Measurements from ENCODE around the gene SORCS2. TPM values are rescaled to one million over a fixed set of nuclear protein-coding genes. Genes with fewer than 3 reads are reported as not detected.

SORCS2 gene
- polyA plus RNA-seq, 1 donor from 2014 or later, result 1.0 TPM

- no peak overlapping the region for H2AFZ ChIP-seq (ENCODE audit: low read depth, low read length)
- H3K27ac ChIP-seq (ENCODE audit: low read length), result no peak overlapping the region
- TF ChIP-seq TAF1 (IDR thresholded peaks at IDR 0.05; ENCODE audit: low read depth), result no peak
- no peak overlapping the region for H3K4me3 ChIP-seq (ENCODE audit: low read length)
- no peaks in the 10 kb centered on the region for H3K27me3 ChIP-seq (ENCODE audit: insufficient read depth, low read depth, low read length)
- no peaks in the 10 kb centered on the region for H3K79me2 ChIP-seq (replicated peaks; ENCODE audit: insufficient read depth, low read length)
- H3K9me2 ChIP-seq (ENCODE audit: insufficient read depth, low read length), result no peaks in the 10 kb centered on the region
- H3F3A ChIP-seq (ENCODE audit: insufficient read depth, low read length, poor library complexity, severe bottlenecking), result no peaks in the 10 kb centered on the region
- H3K4me2 ChIP-seq (ENCODE audit: low read length), result no peak overlapping the region
- no peak overlapping the region for H3K9ac ChIP-seq (ENCODE audit: low read length)
- H3K36me3 ChIP-seq (ENCODE audit: insufficient read depth, low read length), result no peaks in the 10 kb centered on the region
- no peaks in the 10 kb centered on the region for H4K20me1 ChIP-seq (ENCODE audit: insufficient read depth)
- H3K9me3 ChIP-seq (ENCODE audit: low read length), result no peaks in the 10 kb centered on the region
These were observed 548.7 kb downstream of the SORCS2 start for GRCh38 chr4:7740866-7741525.

GRCh38 chr4:7741946-7742806 lies 549.8 kb downstream of the SORCS2 start:
- H3K4me3 ChIP-seq (ENCODE audit: low read length), result no peak overlapping the region
- no peaks in the 10 kb centered on the region for H4K20me1 ChIP-seq (ENCODE audit: insufficient read depth)
- H3K4me2 ChIP-seq (ENCODE audit: low read length), result no peak overlapping the region
- H3K79me2 ChIP-seq (replicated peaks; ENCODE audit: insufficient read depth, low read length), result no peaks in the 10 kb centered on the region
- no peaks in the 10 kb centered on the region for H3K9me3 ChIP-seq (ENCODE audit: low read length)
- H3K27ac ChIP-seq (ENCODE audit: low read length), result no peak overlapping the region
- TF ChIP-seq SMC3 (conservative IDR thresholded peaks at IDR 0.05; ENCODE audit: poor library complexity) (no peak), EP300 (conservative IDR thresholded peaks at IDR 0.05; ENCODE audit: poor library complexity, severe bottlenecking) (no peak), TAF1 (IDR thresholded peaks at IDR 0.05; ENCODE audit: low read depth) (no peak), MXI1 (conservative IDR thresholded peaks at IDR 0.05; ENCODE audit: poor library complexity, severe bottlenecking) (no peak), REST (IDR thresholded peaks at IDR 0.05; ENCODE audit: borderline replicate concordance) (no peak), RAD21 (conservative IDR thresholded peaks at IDR 0.05) (no peak), EZH2 (IDR thresholded peaks at IDR 0.05; ENCODE audit: borderline replicate concordance, insufficient read depth, low read length, poor library complexity, severe bottlenecking) (no peak), POLR2AphosphoS5 (IDR thresholded peaks at IDR 0.05) (no peak), CTCF (IDR thresholded peaks at IDR 0.05; ENCODE audit: poor library complexity, severe bottlenecking) (no peak)
- no peak overlapping the region for H3K9ac ChIP-seq (ENCODE audit: low read length)
- no peaks in the 10 kb centered on the region for H3F3A ChIP-seq (ENCODE audit: insufficient read depth, low read length, poor library complexity, severe bottlenecking)
- no peak overlapping the region for H2AFZ ChIP-seq (ENCODE audit: low read depth, low read length)
- H3K27me3 ChIP-seq (ENCODE audit: insufficient read depth, low read depth, low read length), result no peaks in the 10 kb centered on the region
- H3K9me2 ChIP-seq (ENCODE audit: insufficient read depth, low read length), result no peaks in the 10 kb centered on the region
- no peaks in the 10 kb centered on the region for H3K36me3 ChIP-seq (ENCODE audit: insufficient read depth, low read length)

Measured in neural cell (in vitro differentiated cells).